Measurements from ENCODE around the gene IQCN.

Gene IQCN

GRCh38 chr19:18245297-18245696, 29.0 kb downstream of the IQCN start:
- Histone ChIP-seq H3K27ac (ENCODE audit: low read length) (no peak overlapping the region), H3K36me3 (ENCODE audit: insufficient read depth, low read length) (no peaks in the 10 kb centered on the region), H2AFZ (ENCODE audit: low read depth, low read length) (no peak overlapping the region), H3K4me3 (ENCODE audit: low read depth in 1 of 2, low read length in 2 of 2) (no peak overlapping the region), H4K20me1 (ENCODE audit: insufficient read depth, low read length) (no peaks in the 10 kb centered on the region), H3K9me3 (ENCODE audit: insufficient read depth, low read length, severe bottlenecking) (no peaks in the 10 kb centered on the region), H3K79me2 (ENCODE audit: insufficient read depth, low read length) (no peaks in the 10 kb centered on the region), H3K9ac (ENCODE audit: low read depth, low read length) (no peak overlapping the region), H3K4me2 (ENCODE audit: insufficient read depth, low read length) (no peak overlapping the region), H3K27me3 (ENCODE audit: insufficient read depth, low read length, poor library complexity) (no peaks in the 10 kb centered on the region), H3K4me1 (ENCODE audit: insufficient read depth, low read length) (no peaks in the 10 kb centered on the region)
- DNase-seq (no peak), ATAC-seq (ENCODE audit: insufficient read depth, low read depth) (no peak)
- no peak for TF ChIP-seq CTCF (IDR thresholded peaks at IDR 0.05; ENCODE audit: borderline replicate concordance, extremely low read depth, low read length, poor library complexity, severe bottlenecking)
- TF ChIP-seq EZH2 (IDR thresholded peaks at IDR 0.05; ENCODE audit: borderline replicate concordance, low read depth, low read length, severe bottlenecking): no peak

- ATAC-seq (ENCODE audit: insufficient read depth, low read depth) (peak; percentile 57; the same call in 1 of the 3 replicates), DNase-seq (peak; percentile 43)
- H3K79me2 ChIP-seq (ENCODE audit: insufficient read depth, low read length): no peaks in the 10 kb centered on the region
Measured at GRCh38 chr19:18239303-18239702, 34.9 kb downstream of the IQCN start.

GRCh38 chr19:18234194-18234593, 40.1 kb downstream of the IQCN start:
- H4K20me1 ChIP-seq (ENCODE audit: insufficient read depth, low read length): peaks cover 12% of the 10 kb centered on the region; the same call in 1 of the 2 replicates
- no peak overlapping the region for H3K4me3 ChIP-seq (ENCODE audit: low read depth in 1 of 2, low read length in 2 of 2)
- no peak overlapping the region for H3K4me2 ChIP-seq (ENCODE audit: insufficient read depth, low read length)
- H3K36me3 ChIP-seq (ENCODE audit: insufficient read depth, low read length): no peaks in the 10 kb centered on the region
- H3K27ac ChIP-seq (ENCODE audit: low read length): no peak overlapping the region
- H3K27me3 ChIP-seq (ENCODE audit: insufficient read depth, low read length, poor library complexity): no peaks in the 10 kb centered on the region
- no peaks in the 10 kb centered on the region for H3K79me2 ChIP-seq (ENCODE audit: insufficient read depth, low read length)
- H2AFZ ChIP-seq (ENCODE audit: low read depth, low read length): no peak overlapping the region
- no peak overlapping the region for H3K9ac ChIP-seq (ENCODE audit: low read depth, low read length)
- no peak for DNase-seq
- H3K4me1 ChIP-seq (ENCODE audit: insufficient read depth, low read length): no peaks in the 10 kb centered on the region
- no peaks in the 10 kb centered on the region for H3K9me3 ChIP-seq (ENCODE audit: insufficient read depth, low read length, severe bottlenecking)
- no peak for ATAC-seq (ENCODE audit: insufficient read depth, low read depth)
- TF ChIP-seq CTCF (IDR thresholded peaks at IDR 0.05; ENCODE audit: borderline replicate concordance, extremely low read depth, low read length, poor library complexity, severe bottlenecking) (no peak), EZH2 (IDR thresholded peaks at IDR 0.05; ENCODE audit: borderline replicate concordance, low read depth, low read length, severe bottlenecking) (no peak)

More at GRCh38 chr19:18239303-18239702, 34.9 kb downstream of the IQCN start:
- Histone ChIP-seq H3K27me3 (ENCODE audit: insufficient read depth, low read length, poor library complexity) (no peaks in the 10 kb centered on the region), H4K20me1 (ENCODE audit: insufficient read depth, low read length) (no peaks in the 10 kb centered on the region), H3K4me2 (ENCODE audit: insufficient read depth, low read length) (no peak overlapping the region), H3K36me3 (ENCODE audit: insufficient read depth, low read length) (no peaks in the 10 kb centered on the region), H3K9ac (ENCODE audit: low read depth, low read length) (no peak overlapping the region), H3K9me3 (ENCODE audit: insufficient read depth, low read length, severe bottlenecking) (no peaks in the 10 kb centered on the region), H2AFZ (ENCODE audit: low read depth, low read length) (no peak overlapping the region), H3K4me3 (ENCODE audit: low read depth in 1 of 2, low read length in 2 of 2) (no peak overlapping the region), H3K27ac (ENCODE audit: low read length) (no peak overlapping the region), H3K4me1 (ENCODE audit: insufficient read depth, low read length) (no peaks in the 10 kb centered on the region)
- TF ChIP-seq CTCF (IDR thresholded peaks at IDR 0.05; ENCODE audit: borderline replicate concordance, extremely low read depth, low read length, poor library complexity, severe bottlenecking) (no peak), EZH2 (IDR thresholded peaks at IDR 0.05; ENCODE audit: borderline replicate concordance, low read depth, low read length, severe bottlenecking) (no peak)

All from DND-41 (cell line).